K562 (cell line): Measurements from ENCODE around the gene NANS. TPM values are rescaled to one million over a fixed set of nuclear protein-coding genes. Genes with fewer than 3 reads are reported as not detected.

Experiments
- ARID1B ChIP-seq: fragments of 450-650 bp; IDR thresholded peaks from 2 replicates; pipeline ENCODE4 v1.6.1; 2016; ENCODE audit warnings: antibody characterized with exemption, mild to moderate bottlenecking, inconsistent platforms
- CREB5 ChIP-seq: fragments of 250-450 bp; sonication (Bioruptor Pico); IDR thresholded peaks from 2 replicates; pipeline ENCODE4 v1.5.0; 2020; ENCODE audit warnings: mild to moderate bottlenecking
- DLX4 ChIP-seq: fragments of 250-450 bp; sonication (Bioruptor Pico); IDR thresholded peaks from 2 replicates; pipeline ENCODE4 v1.6.1; 2021; ENCODE audit warnings: mild to moderate bottlenecking
- MIER1 ChIP-seq: fragments of 450-650 bp; IDR thresholded peaks from 2 replicates; pipeline ENCODE4 v1.6.1; 2016; ENCODE audit warnings: antibody characterized with exemption, mild to moderate bottlenecking, low read depth
- POLR2G ChIP-seq: fragments of 200-400 bp; formaldehyde crosslinking; IDR thresholded peaks from 2 replicates; pipeline ENCODE4 v1.6.1; 2017; ENCODE audit warnings: low read depth, mild to moderate bottlenecking, antibody characterized with exemption, low read length, moderate library complexity
- RBM39 ChIP-seq: fragments of 200-400 bp; formaldehyde crosslinking; optimal IDR thresholded peaks from 2 replicates; pipeline ENCODE3; 2018; ENCODE audit warnings: low read depth, low read length
- RERE ChIP-seq: sonication (generic); formaldehyde crosslinking; IDR thresholded peaks from 2 replicates; pipeline ENCODE4 v1.8.0; 2023; ENCODE audit warnings: missing genetic modification reagents, mild to moderate bottlenecking, borderline replicate concordance
- ZBED1 ChIP-seq: IDR thresholded peaks from 2 replicates; pipeline ENCODE4 v1.6.1; 2014
- ZBTB49 ChIP-seq: sonication (generic); formaldehyde crosslinking; IDR thresholded peaks from 2 replicates; pipeline ENCODE4 v1.8.0; 2022; ENCODE audit warnings: missing genetic modification reagents, mild to moderate bottlenecking, borderline replicate concordance
- ZNF146 ChIP-seq: IDR thresholded peaks from one replicate; pipeline ENCODE4 v1.6.1; 2018; ENCODE audit warnings: missing compliant biosample characterization; ENCODE audit not compliant: unreplicated experiment
- ZNF23 ChIP-seq: fragments of 250-450 bp; sonication (Bioruptor Pico); IDR thresholded peaks from 2 replicates; pipeline ENCODE4 v1.4.0; 2020; ENCODE audit warnings: mild to moderate bottlenecking
- ZNF253 ChIP-seq: fragments of 250-450 bp; sonication (Bioruptor Pico); conservative IDR thresholded peaks from 2 replicates; pipeline ENCODE4 v1.6.1; 2021; ENCODE audit warnings: mild to moderate bottlenecking
- ZNF764 ChIP-seq: fragments of 250-450 bp; sonication (Bioruptor Pico); IDR thresholded peaks from 2 replicates; pipeline ENCODE4 v1.4.0; 2020; ENCODE audit warnings: low read depth, mild to moderate bottlenecking, moderate library complexity
- polyA plus RNA-seq, 8 experiments: library from polyadenylated mRNA; depleted of rRNA in 4 of 8; stranded (reverse) in 5 of 8; unstranded in 3 of 8; fragments of >200 nt; fragmentation: Nextera tagmentation in 2 of 8; fragmentation: Illumina TruSeq in 1 of 8; extraction: Ambion mirVana in 2 of 8; extraction: Trizol in 1 of 8; gene quantifications; 2 replicates each; pipeline versions ENCODE4 v1.2.1 to v1.2.3, GENCODE V29; 2011 to 2014; ENCODE audit warnings: inconsistent platforms in 1 of 8, missing spikeins in 1 of 8
- total RNA-seq, 7 experiments: library from RNA; depleted of rRNA in 6 of 7; stranded (reverse); fragments of >200 nt in 6 of 7; fragmentation: Illumina TruSeq in 2 of 7; extraction: Trizol in 2 of 7; gene quantifications; 2 replicates each; pipeline versions ENCODE4 v1.2.1 to v1.2.3, GENCODE V29; 2011 to 2021; ENCODE audit warnings: low replicate concordance in 1 of 7
- TF ChIP-seq, protein P1 (sequence below): fragments of 250-450 bp; sonication (Bioruptor Pico); IDR thresholded peaks from 2 replicates; pipeline ENCODE4 v1.4.0; 2020

NANS gene
- total and polyA plus RNA-seq, 9 of the 15 experiments (the other 6 are each of a cell fraction or from before 2014, with no cell fraction given), result 37.1 to 181 (median 137) TPM

DNA sequence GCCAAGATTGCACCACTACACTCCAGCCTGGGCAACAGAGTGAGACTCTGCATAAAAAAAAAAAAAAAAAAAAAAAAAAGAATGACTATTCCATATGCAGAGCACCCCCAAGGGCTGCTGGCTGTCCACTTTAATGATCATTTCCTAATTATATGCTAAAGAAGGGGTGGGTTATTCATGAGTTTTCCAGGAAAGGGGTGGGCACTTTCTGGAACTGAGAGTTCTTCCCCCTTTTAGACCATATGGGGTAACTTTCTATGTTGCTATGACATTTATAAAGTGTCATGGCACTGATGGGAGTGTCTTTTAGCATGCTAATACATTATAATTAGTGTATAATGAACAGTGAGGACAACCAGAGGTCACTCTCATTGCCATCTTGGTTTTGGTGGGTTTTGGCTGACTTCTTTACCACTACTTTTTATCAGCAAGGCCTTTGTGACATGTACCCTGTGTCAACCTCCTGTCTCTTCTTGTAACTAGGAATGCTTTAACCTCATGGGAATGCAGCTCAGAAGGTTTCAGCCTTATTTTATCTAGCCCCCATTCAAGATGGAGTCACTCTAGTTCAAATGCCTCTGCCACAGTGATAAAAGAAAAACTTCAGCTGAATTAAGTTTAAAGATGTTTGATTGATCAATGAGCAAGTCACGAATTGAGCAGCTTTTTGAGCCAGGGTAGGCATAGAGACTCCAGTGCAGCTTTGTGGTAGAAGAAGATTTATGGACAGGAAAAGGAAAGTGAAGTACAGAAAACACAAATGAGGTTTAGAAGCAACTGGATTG is 7.1 kb upstream of the NANS start (continued):
- TF ChIP-seq RERE (CRISPR knock-in tag) (no peak), MIER1 (no peak), ZBED1 (no peak), CREB5 (CRISPR knock-in tag) (no peak), ZNF253 (CRISPR knock-in tag) (no peak), POLR2G (no peak), ZNF764 (CRISPR knock-in tag) (no peak), ZBTB49 (CRISPR knock-in tag) (no peak), RBM39 (no peak), ZNF23 (CRISPR knock-in tag) (no peak), DLX4 (CRISPR knock-in tag) (no peak), ZNF146 (CRISPR knock-in tag) (no peak), ARID1B (no peak)
- TF ChIP-seq, protein P1, sequence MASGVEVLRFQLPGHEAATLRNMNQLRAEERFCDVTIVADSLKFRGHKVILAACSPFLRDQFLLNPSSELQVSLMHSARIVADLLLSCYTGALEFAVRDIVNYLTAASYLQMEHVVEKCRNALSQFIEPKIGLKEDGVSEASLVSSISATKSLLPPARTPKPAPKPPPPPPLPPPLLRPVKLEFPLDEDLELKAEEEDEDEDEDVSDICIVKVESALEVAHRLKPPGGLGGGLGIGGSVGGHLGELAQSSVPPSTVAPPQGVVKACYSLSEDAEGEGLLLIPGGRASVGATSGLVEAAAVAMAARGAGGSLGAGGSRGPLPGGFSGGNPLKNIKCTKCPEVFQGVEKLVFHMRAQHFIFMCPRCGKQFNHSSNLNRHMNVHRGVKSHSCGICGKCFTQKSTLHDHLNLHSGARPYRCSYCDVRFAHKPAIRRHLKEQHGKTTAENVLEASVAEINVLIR (CRISPR knock-in tag), result peak; percentile 59; the same call in 1 of the 2 replicates
